HG02981 (cell line): ENCODE measurements around the gene ARTN.

Experiments
- ATAC-seq: cut with Tn5 transposase; IDR thresholded peaks from one replicate; pipeline ENCODE4 v1.9.1; 2021; ENCODE audit warnings: mild to moderate bottlenecking, moderate library complexity; ENCODE audit not compliant: unreplicated experiment

Gene ARTN

GRCh38 chr1:43933386-43934100 lies at the start of gene ARTN:
Gene ARTN, plus strand, starts transcription at chr1:43933801. Its CDS starts 1,856 bp downstream, at chr1:43935657.
- ATAC-seq, result no peak

- no peak for ATAC-seq
Observed at GRCh38 chr1:43885279-43885801, 48.3 kb upstream of the ARTN start.

DNA sequence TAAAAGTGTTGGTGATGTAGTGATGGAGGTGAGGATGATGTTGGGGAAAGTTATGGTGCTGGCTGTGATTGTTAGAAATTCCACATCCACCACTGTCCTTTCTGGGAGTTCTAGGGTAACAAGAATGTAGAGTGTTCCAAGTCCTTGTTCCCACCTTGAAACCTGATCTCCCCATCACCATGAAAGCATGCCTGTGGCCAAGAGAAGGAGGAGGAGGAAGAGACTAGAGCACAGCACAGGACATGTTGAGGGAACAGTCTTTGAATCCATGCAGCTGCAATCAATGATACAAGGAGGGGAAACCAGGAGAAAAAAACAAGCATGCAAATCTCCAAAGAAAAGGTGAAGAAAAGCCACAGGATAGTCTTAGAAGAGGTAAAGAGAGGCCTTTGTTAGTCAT lies 45.9 kb upstream of the ARTN start:
- no peak for ATAC-seq

- no peak for ATAC-seq
Observed at GRCh38 chr1:43890815-43891214, 42.8 kb upstream of the ARTN start.

DNA sequence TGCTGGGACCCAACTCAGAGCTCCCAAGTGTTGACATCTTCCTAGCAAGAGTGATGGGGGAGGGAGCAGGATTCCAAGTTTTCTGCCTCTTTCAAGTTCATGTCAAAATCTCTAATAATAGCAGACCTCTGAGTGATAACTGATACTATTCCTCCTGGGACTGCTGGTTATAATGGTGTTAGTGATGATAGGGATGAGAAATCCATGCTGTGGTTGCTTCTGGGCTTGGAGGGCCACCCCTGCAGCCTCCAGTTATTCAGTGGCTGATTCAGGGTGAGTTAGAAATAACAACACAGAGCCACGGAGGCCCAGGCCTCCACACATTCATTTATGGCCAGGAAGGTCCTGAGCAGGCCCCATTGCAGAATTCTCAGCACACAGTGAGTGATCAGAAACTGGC lies 40.6 kb upstream of the ARTN start:
- no peak for ATAC-seq

DNA sequence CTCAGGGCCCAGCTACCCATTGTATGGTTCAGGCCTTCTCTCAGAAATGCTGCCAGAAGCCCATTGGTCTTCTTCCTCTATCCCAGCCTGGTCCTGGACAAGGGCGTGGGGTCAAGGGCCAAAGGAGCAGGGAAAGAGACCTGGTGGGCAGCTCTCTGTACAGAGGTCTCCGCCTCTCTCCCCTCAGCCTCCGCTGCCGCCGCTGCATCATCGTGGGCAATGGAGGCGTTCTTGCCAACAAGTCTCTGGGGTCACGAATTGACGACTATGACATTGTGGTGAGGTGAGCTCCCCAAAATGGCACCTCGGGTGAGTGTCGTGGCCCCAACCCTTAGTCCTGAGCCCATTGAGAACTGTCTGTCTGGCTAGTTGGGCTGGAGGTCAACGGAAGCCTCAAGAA lies 34.6 kb upstream of the ARTN start:
- no peak for ATAC-seq

GRCh38 chr1:43900386-43900785 lies 33.2 kb upstream of the ARTN start:
- no peak for ATAC-seq

GRCh38 chr1:43901196-43901961 lies 32.2 kb upstream of the ARTN start:
- no peak for ATAC-seq

DNA sequence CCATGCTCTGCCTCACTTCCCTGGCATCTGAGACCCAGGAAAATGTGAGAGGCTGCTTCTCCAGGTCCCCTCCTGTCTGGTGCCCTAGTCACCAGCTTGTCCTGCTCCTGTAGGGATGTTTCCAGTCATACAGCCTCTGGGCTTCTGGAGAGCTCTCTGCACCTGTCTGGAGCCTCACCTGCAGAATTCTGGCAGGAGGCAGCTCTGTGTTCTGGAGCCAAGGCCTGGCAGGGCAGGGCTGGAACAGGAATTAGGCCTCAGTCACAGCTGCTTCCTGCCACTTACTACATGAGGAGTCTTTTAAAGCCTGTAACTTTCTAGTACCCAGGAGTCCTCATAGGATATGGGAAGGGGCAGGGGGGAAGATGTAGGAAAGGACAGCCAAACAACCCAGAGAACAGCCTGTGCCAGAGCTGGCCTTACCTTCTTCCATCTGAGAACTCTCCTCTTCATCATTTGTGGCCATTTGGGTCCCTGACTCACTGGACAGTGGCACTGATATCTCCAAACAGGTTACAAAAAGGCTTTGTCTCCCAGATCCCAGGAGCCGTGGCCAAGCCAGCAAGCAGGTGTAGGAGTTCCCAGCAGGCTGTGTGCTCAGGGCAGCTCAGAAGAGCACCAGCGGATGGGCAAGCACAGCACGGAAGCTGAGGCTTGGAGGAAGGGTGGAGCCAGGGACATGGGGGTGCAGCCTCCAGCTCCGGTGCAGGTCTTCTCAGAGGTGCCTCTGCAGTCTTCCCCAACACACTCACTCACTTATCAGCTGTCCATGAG lies 31.4 kb upstream of the ARTN start:
- ATAC-seq, result no peak

GRCh38 chr1:43904660-43905551 lies 28.7 kb upstream of the ARTN start:
- no peak for ATAC-seq

- ATAC-seq, result no peak
Observed at GRCh38 chr1:43908226-43908625, 25.4 kb upstream of the ARTN start.

DNA sequence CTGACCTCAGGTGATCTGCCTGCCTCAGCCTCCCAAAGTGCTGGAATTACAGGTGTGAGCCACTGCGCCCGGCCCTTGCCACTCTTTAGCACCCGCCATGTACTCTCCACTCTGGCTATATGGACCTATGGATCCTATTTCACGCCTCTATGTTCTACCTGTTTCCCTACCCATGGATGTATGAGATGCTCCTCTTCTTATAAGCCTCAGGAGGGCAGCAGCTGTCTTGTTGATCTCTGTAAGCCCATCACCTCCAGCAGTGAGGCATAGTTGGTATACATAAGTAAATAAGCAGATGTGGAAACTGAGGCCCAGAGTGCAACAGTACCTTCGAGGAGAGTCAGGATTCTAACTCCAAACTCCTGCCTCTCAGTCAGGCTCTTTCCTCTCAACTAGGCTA lies 24.7 kb upstream of the ARTN start:
- ATAC-seq, result no peak

- no peak for ATAC-seq
Observed at GRCh38 chr1:43910343-43910742, 23.3 kb upstream of the ARTN start.

- no peak for ATAC-seq
Observed at GRCh38 chr1:43912607-43913006, 21.0 kb upstream of the ARTN start.

GRCh38 chr1:43913051-43913501 lies 20.5 kb upstream of the ARTN start:
- ATAC-seq, result no peak

DNA sequence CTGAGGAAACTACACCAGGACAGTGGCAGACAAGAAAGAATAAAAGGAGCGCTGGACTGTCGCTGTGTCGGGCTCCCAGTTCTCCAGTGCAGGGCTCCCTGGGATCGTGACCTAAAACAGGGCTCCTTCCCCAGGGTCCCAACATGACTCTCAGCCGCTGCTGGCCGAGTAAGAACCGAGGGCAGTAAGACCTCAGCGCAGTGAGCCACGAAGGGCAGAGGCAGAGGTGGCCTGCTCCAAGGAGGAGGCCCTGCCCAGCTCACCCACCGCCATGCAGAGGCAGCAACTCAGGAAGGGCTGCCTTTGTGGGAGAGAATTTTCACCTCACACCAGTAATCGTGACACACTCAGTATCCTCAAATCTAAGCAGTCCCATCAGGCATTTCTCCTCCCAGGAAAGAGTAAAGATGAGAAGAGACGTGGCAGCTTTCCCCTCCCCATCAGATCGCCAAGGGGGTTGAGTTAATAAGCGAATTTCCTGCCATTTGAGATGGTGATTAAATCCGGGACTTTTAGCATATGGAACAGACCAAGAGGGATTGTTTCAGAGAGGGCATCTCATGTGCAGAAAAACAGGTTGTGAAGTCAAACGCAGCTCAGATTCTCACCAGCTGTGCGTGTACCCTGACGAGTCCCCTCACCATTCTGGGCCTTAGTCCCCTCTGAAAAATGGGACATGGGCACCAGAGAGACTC lies 19.8 kb upstream of the ARTN start:
- no peak for ATAC-seq

DNA sequence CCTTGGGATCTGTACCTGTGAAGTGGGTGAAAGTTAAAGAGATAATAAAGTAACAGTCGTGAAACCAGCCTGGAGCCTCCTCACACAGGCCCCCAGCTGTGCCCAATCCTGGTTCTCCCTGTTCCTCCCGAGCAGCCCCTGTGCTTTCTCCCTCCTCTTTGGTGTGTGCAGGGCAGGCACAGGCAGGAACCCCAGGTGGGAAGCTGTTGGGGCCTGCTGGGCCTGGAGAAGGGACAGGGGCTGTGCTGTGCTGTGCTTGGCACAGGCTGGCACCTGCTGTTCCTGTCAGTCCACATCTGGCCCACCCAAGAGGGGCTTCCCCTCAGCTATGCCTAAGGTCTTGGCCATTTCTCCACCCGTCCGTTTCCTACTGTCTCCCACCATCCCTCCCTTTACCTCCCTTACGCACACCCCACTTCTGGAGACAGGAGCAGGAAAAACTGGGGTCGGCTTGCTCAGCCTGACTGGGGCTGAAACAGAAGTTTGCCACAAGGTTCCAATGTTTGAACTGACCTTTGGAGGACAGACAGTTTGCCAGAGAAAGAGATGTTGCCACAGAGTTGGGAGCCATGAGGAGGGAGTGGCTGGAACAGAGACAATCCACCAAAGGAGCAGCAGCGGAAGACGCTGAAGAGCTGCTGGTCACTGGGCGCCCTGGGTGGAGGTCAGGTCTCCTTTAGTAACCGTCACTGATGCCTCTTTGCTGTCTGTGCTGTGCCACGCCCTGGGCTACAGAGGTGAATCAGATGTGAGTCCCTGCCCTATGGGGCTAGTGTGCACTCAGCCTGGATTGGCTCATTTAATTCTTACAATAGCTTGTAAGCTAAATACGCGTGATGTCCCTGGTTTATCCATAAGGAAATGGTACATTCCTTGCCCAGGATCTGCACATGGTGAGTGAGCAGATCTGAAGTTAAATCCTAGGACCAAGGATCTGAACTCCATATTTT lies 18.8 kb upstream of the ARTN start:
- no peak for ATAC-seq

GRCh38 chr1:43919906-43920305 lies 13.7 kb upstream of the ARTN start:
- ATAC-seq, result no peak

GRCh38 chr1:43921022-43921421 lies 12.6 kb upstream of the ARTN start:
- ATAC-seq, result no peak
